NOMO-1 (cell line): Measurements from ENCODE around the gene PKP1.

Source experiments
- DNase-seq, 2 experiments: peaks; one replicate each; lab custom pipeline; 2025; ENCODE audit not compliant: unreplicated experiment in 2 of 2; lab: John Stamatoyannopoulos, UW

The PKP1 gene

GRCh38 chr1:201347498-201348210 lies 64.3 kb downstream of the PKP1 start:
- DNase-seq = no peak

- DNase-seq = peak in 1 of 2 experiments; percentile 20
These were observed 64.9 kb downstream of the PKP1 start for GRCh38 chr1:201348211-201348566.

GRCh38 chr1:201349092-201349491 lies 65.8 kb downstream of the PKP1 start:
- DNase-seq = no peak

- DNase-seq = no peak
These were observed 67.0 kb downstream of the PKP1 start for GRCh38 chr1:201350361-201350725.

GRCh38 chr1:201350884-201351283 lies 67.6 kb downstream of the PKP1 start:
- no peak for DNase-seq

GRCh38 chr1:201351617-201352016 lies 68.3 kb downstream of the PKP1 start:
- DNase-seq = no peak

- no peak for DNase-seq
These were observed 70.1 kb downstream of the PKP1 start for GRCh38 chr1:201353186-201353940.

GRCh38 chr1:201354151-201354900 lies 71.0 kb downstream of the PKP1 start:
- no peak for DNase-seq

- DNase-seq = no peak
These were observed 71.6 kb downstream of the PKP1 start for GRCh38 chr1:201354901-201355295.

- DNase-seq = no peak
These were observed 72.2 kb downstream of the PKP1 start for GRCh38 chr1:201355471-201355870.

GRCh38 chr1:201356236-201356635 lies 72.9 kb downstream of the PKP1 start:
- no peak for DNase-seq

- no peak for DNase-seq
These were observed 73.4 kb downstream of the PKP1 start for GRCh38 chr1:201356701-201357100.

- DNase-seq = no peak
These were observed 73.9 kb downstream of the PKP1 start for GRCh38 chr1:201357211-201357610.

GRCh38 chr1:201357636-201358348 lies 74.5 kb downstream of the PKP1 start:
- no peak for DNase-seq

GRCh38 chr1:201358596-201358995 lies 75.3 kb downstream of the PKP1 start:
- DNase-seq = no peak

- DNase-seq = no peak
These were observed 75.9 kb downstream of the PKP1 start for GRCh38 chr1:201359031-201359872.

- no peak for DNase-seq
These were observed 76.5 kb downstream of the PKP1 start for GRCh38 chr1:201359873-201360210.

GRCh38 chr1:201360486-201360885 lies 77.2 kb downstream of the PKP1 start:
- DNase-seq = no peak

GRCh38 chr1:201360901-201361651 lies 77.8 kb downstream of the PKP1 start:
- DNase-seq = no peak
